ENCODE results near the gene GRAP2.
"Not testable (repeated sequence)": the region's sequence is repeated elsewhere in the genome, so short reads cannot be mapped to it uniquely, and the experiment has no call there.

Gene GRAP2

GRCh38 chr22:39900306-39901227, at the start of gene GRAP2:
Gene GRAP2 (plus strand): TSS chr22:39901084. CDS start chr22:39947107, 46,023 bp downstream.
- no peak for DNase-seq

DNA sequence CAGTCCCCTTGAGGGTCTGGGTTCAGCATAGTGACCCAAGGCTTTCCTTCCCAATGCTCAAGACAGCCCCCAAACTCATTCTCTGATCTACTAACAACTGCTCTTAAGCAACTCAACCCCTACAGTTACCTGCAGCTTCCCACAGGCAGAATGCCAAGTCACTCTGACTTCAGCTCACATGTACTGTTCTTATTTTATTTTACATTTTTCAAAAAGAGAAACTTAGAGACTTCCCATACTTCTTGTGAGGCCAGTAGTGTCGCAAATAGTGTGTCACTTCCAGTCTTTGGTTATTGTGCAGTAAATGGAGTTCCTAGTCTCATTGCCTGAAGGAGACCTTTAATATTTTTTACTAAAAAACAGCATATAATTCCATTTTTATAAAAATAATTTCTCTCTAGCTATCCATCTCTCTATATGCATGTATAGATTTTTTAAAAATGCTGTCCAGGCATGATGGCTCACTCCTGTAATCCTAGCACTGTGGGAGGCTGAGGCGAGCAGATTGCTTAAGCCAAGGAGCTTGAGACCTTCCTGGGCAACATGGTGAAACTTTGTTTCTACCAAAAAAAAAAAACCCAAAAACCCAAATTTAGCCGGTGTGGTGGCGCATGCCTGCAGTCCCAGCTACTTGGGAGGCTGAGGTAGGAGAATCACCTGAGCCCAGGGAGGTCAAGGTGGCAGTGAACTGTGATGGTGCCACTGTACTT, 49.1 kb upstream of the GRAP2 start:
- no peak for DNase-seq

GRCh38 chr22:39852799-39853198, 48.1 kb upstream of the GRAP2 start:
- DNase-seq, result no peak

- DNase-seq, result no peak
These were observed 44.3 kb upstream of the GRAP2 start for GRCh38 chr22:39856588-39856987.

DNA sequence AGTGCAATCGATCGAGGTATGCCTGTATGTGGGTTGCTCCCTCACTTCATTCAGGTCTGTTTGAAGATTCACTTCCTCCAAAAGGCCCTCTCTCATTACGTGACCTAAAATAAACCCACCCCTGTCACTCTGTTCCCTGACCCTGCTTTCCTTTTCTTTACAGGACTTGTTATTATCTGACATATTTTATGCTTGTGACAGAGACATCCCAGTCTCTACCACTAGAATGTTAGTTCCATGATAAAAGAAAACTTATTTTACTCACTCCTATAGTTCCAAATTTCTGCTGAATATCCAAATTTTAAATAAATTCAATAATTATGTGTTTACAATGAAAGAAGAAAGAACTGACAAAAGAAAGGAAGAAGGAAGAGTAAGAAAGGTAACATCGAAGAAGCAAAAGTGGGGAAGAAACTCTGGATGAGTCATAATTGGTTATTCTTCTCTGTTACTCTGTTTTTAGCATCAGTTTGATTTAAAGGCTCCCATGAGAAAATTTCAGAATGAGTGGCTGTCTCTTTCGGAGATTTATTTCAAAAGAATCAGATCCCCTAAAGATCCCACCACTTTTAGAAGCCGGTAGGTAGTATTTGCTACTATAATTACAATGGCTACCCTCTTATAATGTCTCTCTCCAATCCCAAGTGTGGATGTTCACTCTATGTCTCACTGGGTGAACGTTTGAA, 40.8 kb upstream of the GRAP2 start:
- DNase-seq, result no peak

DNA sequence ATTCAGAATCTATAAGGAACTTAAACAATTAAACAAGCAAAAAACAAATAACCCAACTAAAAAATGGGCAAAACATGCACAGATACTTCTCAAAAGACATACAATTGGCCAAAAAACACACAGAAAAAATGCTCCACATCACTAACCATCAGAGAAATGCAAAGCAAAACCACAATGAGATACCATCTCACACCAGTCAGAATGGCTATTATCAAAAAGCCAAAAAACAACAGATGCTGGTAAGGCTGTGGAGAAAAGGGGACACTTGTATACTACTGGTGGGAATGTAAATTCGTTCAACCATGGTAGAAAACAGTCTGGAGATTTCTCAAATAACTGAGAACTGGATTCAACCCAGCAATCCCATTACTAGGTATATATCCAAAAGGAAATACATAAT, 32.1 kb upstream of the GRAP2 start:
- DNase-seq, result no peak

DNA sequence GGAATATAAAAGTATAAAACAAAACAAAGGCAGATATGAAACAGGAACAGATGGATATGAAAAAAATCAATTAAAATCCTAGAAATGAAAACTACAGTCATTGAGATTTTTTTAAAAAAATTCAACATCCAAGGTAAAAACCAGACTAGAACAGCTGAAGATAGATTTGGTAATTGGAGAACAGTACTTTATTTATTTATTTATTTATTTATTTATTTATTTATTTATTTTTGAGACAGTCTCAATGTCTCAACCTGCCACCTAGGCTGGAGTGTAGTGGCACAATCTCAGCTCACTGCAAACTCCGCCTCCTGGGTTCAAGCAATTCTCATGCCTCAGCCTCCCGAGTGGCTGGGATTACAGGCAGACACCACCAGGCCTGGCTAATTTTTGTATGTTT, 31.1 kb upstream of the GRAP2 start:
- not testable (repeated sequence) for DNase-seq

DNA sequence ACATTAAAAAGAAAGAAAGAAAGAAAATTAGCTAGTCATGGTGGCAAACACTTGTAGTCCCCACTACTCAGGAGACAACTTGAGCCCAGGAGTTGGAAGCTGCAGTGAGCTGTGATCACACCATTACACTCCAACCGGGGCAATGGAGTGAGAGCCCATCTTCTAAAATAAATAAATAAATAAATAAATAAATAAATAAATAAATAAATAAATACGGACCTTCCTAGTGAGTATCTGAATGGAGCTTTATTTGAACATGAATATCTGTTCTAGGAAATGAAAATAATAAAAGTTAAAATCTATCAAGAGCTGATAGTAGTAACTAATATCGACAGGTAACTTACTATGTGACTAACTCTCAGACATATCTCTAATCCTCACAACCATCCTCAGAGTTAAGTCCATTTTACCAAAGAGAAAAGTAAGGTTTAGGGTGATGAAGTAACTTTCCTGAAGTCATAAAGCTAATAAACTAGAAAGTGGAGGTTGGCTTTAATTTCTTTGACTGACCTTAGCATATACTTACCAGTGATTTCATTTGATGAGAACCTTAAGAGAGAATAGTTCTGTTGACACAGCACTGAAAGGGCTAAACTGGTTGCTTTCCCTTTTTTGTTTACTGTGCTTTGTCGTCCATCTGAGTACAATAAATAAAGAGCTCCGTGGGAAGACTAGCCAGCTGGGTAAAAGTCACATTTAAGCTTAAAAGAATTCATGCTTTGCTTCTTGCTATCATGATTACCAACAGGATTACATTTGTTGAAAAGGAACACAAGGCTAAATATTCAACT, 29.7 kb upstream of the GRAP2 start:
- no peak for DNase-seq

DNA sequence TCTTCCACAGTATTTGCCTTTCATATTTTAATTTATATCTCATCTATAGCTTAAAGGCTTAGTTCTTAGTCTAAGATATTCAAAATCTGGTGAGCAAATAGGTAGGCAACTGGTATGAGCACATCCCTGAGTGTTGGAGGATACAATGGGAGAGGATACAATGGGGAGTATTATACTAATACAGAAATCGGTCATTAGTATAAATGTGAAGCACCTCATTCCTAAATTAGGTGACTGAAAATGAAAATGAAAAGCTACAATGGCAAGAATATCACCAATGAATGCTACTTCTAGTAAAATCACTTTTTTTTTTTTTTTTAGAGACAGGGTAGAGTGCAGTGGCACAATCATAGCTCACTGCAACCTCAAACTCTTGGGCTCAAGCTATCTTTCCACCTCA, 28.3 kb upstream of the GRAP2 start:
- no peak for DNase-seq

GRCh38 chr22:39873965-39874364, 26.9 kb upstream of the GRAP2 start:
- DNase-seq, result no peak

GRCh38 chr22:39875176-39875885, 25.6 kb upstream of the GRAP2 start:
- DNase-seq, result not testable (repeated sequence)

DNA sequence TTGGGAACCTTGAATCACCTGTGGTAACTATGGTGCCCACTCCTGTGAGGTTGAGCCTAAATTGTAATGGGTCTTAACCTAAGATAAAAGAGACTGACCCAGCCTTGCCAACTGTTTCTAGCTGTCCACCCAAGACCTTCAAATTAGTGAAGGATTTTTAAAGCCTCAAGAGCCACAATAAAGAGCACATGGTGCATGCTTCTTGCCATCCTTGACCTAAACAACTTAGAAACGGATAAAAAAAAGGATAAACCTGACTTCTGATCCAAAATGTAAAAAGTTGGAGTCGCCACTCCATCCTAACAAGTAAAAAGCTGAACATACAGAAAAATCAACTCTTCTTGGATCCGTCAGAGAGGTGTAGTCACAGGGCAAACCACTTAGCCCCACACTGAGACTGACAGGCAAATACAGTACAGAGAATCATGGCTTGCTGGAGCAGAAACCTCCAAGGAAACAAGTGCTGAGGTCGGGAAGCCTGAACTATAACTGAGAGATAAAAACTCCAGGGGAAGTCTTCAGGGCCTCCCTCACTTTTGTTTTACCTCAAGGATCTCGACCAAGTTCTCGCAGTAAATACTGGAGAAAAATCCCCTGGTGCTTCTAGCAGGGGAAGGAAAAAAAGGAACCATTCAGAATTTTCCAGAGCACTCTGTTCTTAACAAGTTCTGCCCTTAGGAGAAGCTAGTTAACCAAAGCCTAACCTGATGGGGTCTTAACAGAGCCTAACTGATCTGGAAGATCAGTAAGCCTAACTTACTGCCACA, 23.6 kb upstream of the GRAP2 start:
- DNase-seq, result no peak

DNA sequence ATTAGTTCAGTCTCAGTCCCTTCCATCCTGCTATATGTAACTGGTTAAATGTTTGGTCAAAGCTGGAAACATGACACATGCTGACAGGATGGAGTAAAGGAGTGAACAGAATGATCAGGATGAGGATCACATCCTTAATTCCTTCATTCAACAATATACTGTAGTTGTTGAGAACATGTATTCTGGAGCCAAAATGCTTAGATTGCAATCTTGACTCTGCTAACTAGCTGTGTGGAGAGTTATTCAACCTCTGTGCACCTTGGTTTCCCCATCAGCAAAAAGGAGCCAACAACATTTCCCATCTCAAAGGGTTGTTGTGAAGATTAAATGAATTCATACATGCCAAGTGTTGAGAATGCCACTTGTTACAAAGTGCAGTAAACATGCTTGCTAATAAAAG, 20.2 kb upstream of the GRAP2 start:
- no peak for DNase-seq

GRCh38 chr22:39883057-39883456, 17.8 kb upstream of the GRAP2 start:
- no peak for DNase-seq

GRCh38 chr22:39889924-39890323, 11.0 kb upstream of the GRAP2 start:
- DNase-seq, result not testable (repeated sequence)

DNA sequence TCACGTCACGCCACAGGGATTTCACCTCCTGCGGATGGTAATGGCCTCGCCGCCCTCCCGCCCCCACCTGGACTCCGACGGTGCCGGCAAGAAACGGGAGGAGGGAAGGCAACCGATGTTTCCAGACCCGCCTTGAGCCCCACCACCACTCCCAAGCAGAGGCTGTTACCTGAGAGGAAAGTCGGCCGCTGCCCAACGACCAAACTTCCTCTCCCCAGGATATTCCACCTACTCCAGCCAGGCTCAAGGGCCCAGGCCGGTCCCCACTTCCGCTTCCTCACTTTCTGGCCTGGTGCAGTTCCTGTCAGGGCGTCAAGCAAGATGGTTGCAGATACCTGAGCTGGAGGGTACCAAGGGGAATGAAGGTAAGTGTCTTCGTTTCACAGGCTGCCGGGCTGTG, 7.4 kb upstream of the GRAP2 start, which contains the start of gene ENTHD1:
ENTHD1 (minus strand) TSS at position 235 of the 400 bp plus-strand sequence. CDS start 6,012 bp downstream, outside the sequence.
- DNase-seq, result no peak

DNA sequence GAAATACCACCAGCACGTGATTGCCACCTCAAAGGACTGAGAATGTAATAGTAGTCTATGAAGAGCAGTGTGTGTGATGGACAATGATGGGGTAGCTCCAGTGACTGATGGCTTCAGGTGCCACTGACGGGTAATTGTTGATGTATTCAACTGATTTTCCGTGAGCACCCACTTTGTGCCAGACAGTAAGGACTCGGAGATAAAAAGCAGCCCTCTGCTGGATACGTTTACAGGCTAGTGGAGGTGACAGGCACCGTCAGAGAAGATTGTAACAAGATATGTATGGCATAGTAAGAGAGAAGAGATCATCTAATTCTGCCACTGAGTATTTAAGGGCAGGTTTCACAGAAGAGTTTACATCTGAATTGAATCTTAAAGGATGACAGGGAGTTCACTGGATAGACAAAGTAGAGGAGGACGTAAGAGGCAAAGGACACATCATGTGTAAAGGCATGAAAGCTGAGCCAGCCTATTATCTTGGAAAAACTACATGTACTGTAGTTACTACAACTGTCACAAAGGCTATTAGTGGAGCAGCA, 6.3 kb upstream of the GRAP2 start:
- DNase-seq, result no peak

GRCh38 chr22:39895682-39896081, 5.2 kb upstream of the GRAP2 start:
- DNase-seq, result no peak

DNA sequence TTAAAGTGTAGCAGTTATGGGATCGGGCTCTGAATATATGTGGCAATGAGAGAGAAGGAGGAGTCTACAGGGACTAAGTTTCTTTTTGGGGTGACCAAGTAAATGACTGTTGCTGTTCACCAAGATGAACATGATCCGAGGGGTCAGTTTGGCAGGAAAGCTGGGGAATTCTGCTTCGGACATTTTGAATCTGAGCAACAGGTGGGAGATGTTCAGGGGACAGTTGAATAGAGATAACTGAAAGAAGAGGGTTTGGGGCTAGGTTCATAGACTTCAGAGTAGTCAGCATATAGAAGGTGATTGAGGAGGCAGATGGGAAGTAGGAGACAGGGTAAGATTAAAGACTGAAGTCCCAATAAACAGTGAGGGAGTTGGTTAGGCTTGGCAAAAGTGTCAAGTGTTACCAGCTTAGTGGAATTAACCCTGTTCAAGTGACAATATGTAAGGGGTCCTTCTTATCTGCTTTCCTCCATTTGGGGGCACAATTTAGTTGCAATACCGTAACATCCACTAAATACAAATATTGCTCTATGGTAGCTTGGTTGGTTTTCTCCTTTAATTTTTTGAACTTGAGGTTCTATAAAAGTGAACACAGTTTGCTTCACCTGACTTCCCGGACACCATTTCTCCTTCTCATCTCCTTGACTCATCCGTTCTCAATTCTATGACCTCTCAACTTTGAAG, 4.4 kb upstream of the GRAP2 start:
- DNase-seq, result no peak

DNA sequence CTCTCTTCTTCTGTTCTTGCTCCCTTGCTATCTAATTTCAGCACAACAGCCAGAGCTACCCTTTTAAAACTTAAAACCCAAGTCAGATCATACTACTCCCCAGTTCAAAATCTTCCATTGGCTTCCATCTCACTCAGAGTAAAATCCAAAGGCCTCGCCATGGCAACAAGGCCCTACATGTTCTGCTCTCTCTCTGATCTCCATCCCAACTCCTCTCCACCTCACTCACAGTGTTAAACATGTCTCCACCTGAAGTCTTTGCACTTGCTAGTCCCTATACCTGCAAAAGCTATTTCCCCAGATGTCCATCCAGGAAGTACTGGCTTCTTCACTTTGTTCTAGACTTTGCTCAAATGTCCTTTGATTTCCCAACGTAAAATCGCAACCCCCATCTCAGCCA, 3.0 kb upstream of the GRAP2 start:
- no peak for DNase-seq

Data from fibroblast of skin of right biceps (primary cell).